HuH-7 (cell line): ENCODE measurements around the gene OSBP.
A peak's percentile ranks its signal among the peaks of the same experiment; 100 is the strongest.
"Not testable (repeated sequence)": the region's sequence is repeated elsewhere in the genome, so short reads cannot be mapped to it uniquely, and the experiment has no call there.

ENCODE experiments used
- DNase-seq: peaks from one replicate; pipeline ENCODE4 v3.0.0; 2011; ENCODE audit warnings: low spot score

Gene OSBP

GRCh38 chr11:59615637-59616395, at the start of gene OSBP:
Gene OSBP, minus strand, starts transcription at chr11:59615774. Its CDS starts 110 bp downstream, at chr11:59615664.
- peak; percentile 100 for DNase-seq

GRCh38 chr11:59660621-59661020, 45.0 kb upstream of the OSBP start:
- DNase-seq: no peak

- DNase-seq: no peak
Measured at GRCh38 chr11:59659981-59660380, 44.4 kb upstream of the OSBP start.

GRCh38 chr11:59658036-59658435, 42.5 kb upstream of the OSBP start:
- no peak for DNase-seq

- no peak for DNase-seq
Measured at GRCh38 chr11:59654893-59655292, 39.3 kb upstream of the OSBP start.

GRCh38 chr11:59647245-59647980, 31.8 kb upstream of the OSBP start:
- no peak for DNase-seq

- no peak for DNase-seq
Measured at GRCh38 chr11:59644528-59644927, 29.0 kb upstream of the OSBP start.

- peak; percentile 65 for DNase-seq
Measured at GRCh38 chr11:59643390-59643789, 27.8 kb upstream of the OSBP start.

GRCh38 chr11:59641156-59641555, 25.6 kb upstream of the OSBP start:
- DNase-seq: no peak

GRCh38 chr11:59630493-59630892, 14.9 kb upstream of the OSBP start:
- DNase-seq: no peak

- no peak for DNase-seq
Measured at GRCh38 chr11:59629996-59630395, 14.4 kb upstream of the OSBP start.

- not testable (repeated sequence) for DNase-seq
Measured at GRCh38 chr11:59626969-59627368, 11.4 kb upstream of the OSBP start.

- DNase-seq: no peak
Measured at GRCh38 chr11:59625703-59626102, 10.1 kb upstream of the OSBP start.

GRCh38 chr11:59617876-59618275, 2.3 kb upstream of the OSBP start:
- DNase-seq: no peak

GRCh38 chr11:59616396-59616982, 915 bp upstream of the OSBP start:
- DNase-seq: no peak

GRCh38 chr11:59615120-59615636, 396 bp downstream of the OSBP start:
- DNase-seq: peak; percentile 73

- no peak for DNase-seq
Measured at GRCh38 chr11:59614277-59615119, 1.1 kb downstream of the OSBP start.

GRCh38 chr11:59611570-59612565, 3.7 kb downstream of the OSBP start:
- peak; percentile 70 for DNase-seq

- DNase-seq: no peak
Measured at GRCh38 chr11:59610289-59610688, 5.3 kb downstream of the OSBP start.

- no peak for DNase-seq
Measured at GRCh38 chr11:59607703-59608454, 7.7 kb downstream of the OSBP start.
